Stimulated activated CD4-positive, alpha-beta T cell treated with anti-CD3 and anti-CD28 coated beads, Interleukin-2, amount 100 ng/mL, for 24 hours (primary cell): Measurements from ENCODE around the gene FOXO4.

Experiments
- DNase-seq, 2 donors: peaks; one replicate each; pipeline ENCODE4 v3.0.0-alpha.2; 2020

FOXO4 gene

GRCh38 chrX:71099736-71100135 is 4.1 kb downstream of the FOXO4 start:
- DNase-seq = no peak

GRCh38 chrX:71100581-71101505 is 5.2 kb downstream of the FOXO4 start:
- no peak for DNase-seq

- no peak for DNase-seq
Observed at GRCh38 chrX:71102292-71102691, 6.6 kb downstream of the FOXO4 start.

GRCh38 chrX:71103110-71103983 is 7.7 kb downstream of the FOXO4 start:
- DNase-seq = peak; percentile 56

GRCh38 chrX:71105628-71106027 is 10.0 kb downstream of the FOXO4 start:
- no peak for DNase-seq

- DNase-seq = no peak
Observed at GRCh38 chrX:71106427-71106826, 10.8 kb downstream of the FOXO4 start, which contains the start of gene CXorf65. Gene CXorf65, minus strand, starts transcription at chrX:71106740. Its CDS starts 184 bp downstream, at chrX:71106556.

- no peak for DNase-seq
Observed at GRCh38 chrX:71107245-71107644, 11.6 kb downstream of the FOXO4 start.

- DNase-seq = peak in 1 of 2 donors; percentile 45
Observed at GRCh38 chrX:71107762-71108360, 12.2 kb downstream of the FOXO4 start.

- no peak for DNase-seq
Observed at GRCh38 chrX:71109051-71109450, 13.4 kb downstream of the FOXO4 start.

- DNase-seq = peak; percentile 59 to 76
Observed at GRCh38 chrX:71111141-71111843, 15.6 kb downstream of the FOXO4 start, which contains the start of gene IL2RG. Gene IL2RG, minus strand, starts transcription at chrX:71111577. Its CDS starts 38 bp downstream, at chrX:71111539.

- no peak for DNase-seq
Observed at GRCh38 chrX:71111921-71112431, 16.3 kb downstream of the FOXO4 start.

- DNase-seq = no peak
Observed at GRCh38 chrX:71117358-71117757, 21.7 kb downstream of the FOXO4 start.

- peak; percentile 82 to 87 for DNase-seq
Observed at GRCh38 chrX:71118032-71118984, 22.7 kb downstream of the FOXO4 start, which contains the start of gene MED12. Gene MED12, plus strand, starts transcription at chrX:71118596. Its CDS starts 159 bp downstream, at chrX:71118755.

GRCh38 chrX:71118985-71119535 is 23.4 kb downstream of the FOXO4 start:
- DNase-seq = no peak

GRCh38 chrX:71128166-71128833 is 32.6 kb downstream of the FOXO4 start:
- no peak for DNase-seq

- DNase-seq = peak; percentile 76
Observed at GRCh38 chrX:71128915-71129765, 33.5 kb downstream of the FOXO4 start.

GRCh38 chrX:71131510-71131909 is 35.9 kb downstream of the FOXO4 start:
- no peak for DNase-seq

- no peak for DNase-seq
Observed at GRCh38 chrX:71140440-71140839, 44.8 kb downstream of the FOXO4 start.

- DNase-seq = no peak
Observed at GRCh38 chrX:71143508-71143907, 47.9 kb downstream of the FOXO4 start.
